NCI-H226 (cell line): ENCODE measurements around the gene TMEM200C.
"Not testable (repeated sequence)": the region's sequence is repeated elsewhere in the genome, so short reads cannot be mapped to it uniquely, and the experiment has no call there.

Source experiments
- DNase-seq: peaks from one replicate; pipeline ENCODE4 v3.0.0-alpha.2; 2015

TMEM200C gene

GRCh38 chr18:5891854-5892215 is 3.5 kb downstream of the TMEM200C start:
- no peak for DNase-seq

GRCh38 chr18:5891184-5891853 is 4.0 kb downstream of the TMEM200C start:
- DNase-seq: no peak

- peak; percentile 10 for DNase-seq
These were observed 4.8 kb downstream of the TMEM200C start for GRCh38 chr18:5890331-5891183.

- DNase-seq: no peak
These were observed 10.0 kb downstream of the TMEM200C start for GRCh38 chr18:5885361-5885760.

- no peak for DNase-seq
These were observed 10.9 kb downstream of the TMEM200C start for GRCh38 chr18:5884375-5884774.

- DNase-seq: no peak
These were observed 15.8 kb downstream of the TMEM200C start for GRCh38 chr18:5879479-5879882.

- DNase-seq: no peak
These were observed 18.4 kb downstream of the TMEM200C start for GRCh38 chr18:5876891-5877290.

- no peak for DNase-seq
These were observed 21.0 kb downstream of the TMEM200C start for GRCh38 chr18:5874336-5874735.

- no peak for DNase-seq
These were observed 22.4 kb downstream of the TMEM200C start for GRCh38 chr18:5872886-5873285.

GRCh38 chr18:5871426-5871825 is 23.9 kb downstream of the TMEM200C start:
- no peak for DNase-seq

- peak; percentile 64 for DNase-seq
These were observed 27.0 kb downstream of the TMEM200C start for GRCh38 chr18:5868218-5868854.

GRCh38 chr18:5865521-5865920 is 29.8 kb downstream of the TMEM200C start:
- DNase-seq: no peak

GRCh38 chr18:5862127-5862526 is 33.2 kb downstream of the TMEM200C start:
- DNase-seq: not testable (repeated sequence)

- no peak for DNase-seq
These were observed 38.1 kb downstream of the TMEM200C start for GRCh38 chr18:5857180-5857579.

- DNase-seq: no peak
These were observed 42.1 kb downstream of the TMEM200C start for GRCh38 chr18:5853253-5853652.

- no peak for DNase-seq
These were observed 43.3 kb downstream of the TMEM200C start for GRCh38 chr18:5851998-5852397.

GRCh38 chr18:5842653-5843052 is 52.7 kb downstream of the TMEM200C start:
- no peak for DNase-seq

GRCh38 chr18:5841518-5841917 is 53.8 kb downstream of the TMEM200C start:
- DNase-seq: no peak

GRCh38 chr18:5840547-5840946 is 54.8 kb downstream of the TMEM200C start:
- no peak for DNase-seq

GRCh38 chr18:5840025-5840424 is 55.3 kb downstream of the TMEM200C start:
- no peak for DNase-seq

GRCh38 chr18:5839102-5839501 is 56.2 kb downstream of the TMEM200C start:
- no peak for DNase-seq
